GM23248 (cell line): ENCODE results near the gene SLC4A5.

ENCODE experiments used
- EZH2 ChIP-seq: fragments of 200-600 bp; sonication (generic); IDR thresholded peaks from 2 replicates; pipeline ENCODE4 v1.6.1; 2018; ENCODE audit warnings: antibody characterized with exemption, mild to moderate bottlenecking; ENCODE audit not compliant: insufficient read depth, poor library complexity, severe bottlenecking
- EZH2phosphoT487 ChIP-seq: fragments of 200-600 bp; sonication (generic); IDR thresholded peaks from 2 replicates; pipeline ENCODE4 v1.6.1; 2018; ENCODE audit warnings: antibody characterized with exemption, moderate library complexity, mild to moderate bottlenecking, low read depth; ENCODE audit not compliant: insufficient read depth

DNA sequence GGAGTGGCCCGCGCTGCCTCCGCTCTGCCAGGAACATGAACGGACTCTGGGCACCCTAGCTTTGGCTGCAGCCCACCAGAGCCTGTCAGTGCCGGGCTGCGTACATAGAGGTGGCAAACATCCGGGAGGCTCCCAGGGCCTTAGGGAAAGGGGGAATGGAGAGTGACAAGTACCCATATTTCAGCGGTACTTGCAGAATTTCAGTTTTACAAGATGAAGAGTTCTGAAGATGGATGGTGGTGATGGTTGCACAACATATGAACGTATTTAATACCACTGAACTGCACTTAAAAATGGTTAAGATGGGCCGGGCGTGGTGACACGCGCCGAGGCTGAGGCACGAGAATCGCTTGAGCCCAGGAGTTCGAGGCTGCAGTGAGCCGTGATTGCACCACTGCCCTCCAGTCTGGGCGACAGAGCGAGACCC lies 143.9 kb downstream of the SLC4A5 start:
- no peak for TF ChIP-seq EZH2
- no peak for TF ChIP-seq EZH2phosphoT487
